Posterior cingulate gyrus (tissue), 11 donors: Measurements from ENCODE around the gene PSMD1.
A peak's percentile ranks its signal among the peaks of the same experiment; 100 is the strongest.

Experiments
- DNase-seq, 10 donors: peaks; one replicate each; pipeline versions ENCODE4 v3.0.0 to v3.0.0-alpha.2; 2020 to 2021; ENCODE audit warnings: mixed read lengths in 3 of 10
- intact Hi-C: fragments of 100-400 bp; cut with DNase I; formaldehyde crosslinking; loops from one replicate; pipeline ENCODE4 v1.15.1; 2023

PSMD1 gene

GRCh38 chr2:231033147-231034132 is 23.2 kb upstream of the PSMD1 start:
- intact Hi-C loops, result no loop called here
- DNase-seq, result no peak

- intact Hi-C loops, result no loop called here
- no peak for DNase-seq
Observed at GRCh38 chr2:231034291-231034882, 22.3 kb upstream of the PSMD1 start.

- DNase-seq, result no peak
- intact Hi-C loops, result no loop called here
Observed at GRCh38 chr2:231036131-231036530, 20.5 kb upstream of the PSMD1 start.

GRCh38 chr2:231036578-231037106 is 20.0 kb upstream of the PSMD1 start:
- DNase-seq, result no peak
- intact Hi-C loops, result no loop called here

GRCh38 chr2:231037202-231037730 is 19.4 kb upstream of the PSMD1 start, which contains the start of gene C2orf72:
C2orf72 (plus strand) TSS chr2:231037523; CDS start chr2:231037566, 43 bp downstream.
- DNase-seq, result peak in 2 of 10 donors; percentile 42 to 87
- intact Hi-C loops, result no loop called here

GRCh38 chr2:231037731-231038482 is 18.8 kb upstream of the PSMD1 start:
- DNase-seq, result peak in 8 of 10 donors; percentile 49 to 95 (median 72)
- intact Hi-C loops, result no loop called here

GRCh38 chr2:231038483-231039293 is 18.0 kb upstream of the PSMD1 start:
- intact Hi-C loops, result no loop called here
- peak in 1 of 10 donors; percentile 84 for DNase-seq

- no peak for DNase-seq
Observed at GRCh38 chr2:231039294-231039664, 17.4 kb upstream of the PSMD1 start.

GRCh38 chr2:231039821-231040364 is 16.8 kb upstream of the PSMD1 start:
- DNase-seq, result no peak
- intact Hi-C loops, result no loop called here

More at GRCh38 chr2:231039294-231039664, 17.4 kb upstream of the PSMD1 start:
- intact Hi-C loops, result no loop called here

GRCh38 chr2:231041061-231041689 is 15.5 kb upstream of the PSMD1 start:
- no peak for DNase-seq
- intact Hi-C loops, result no loop called here

- DNase-seq, result no peak
- intact Hi-C loops, result no loop called here
Observed at GRCh38 chr2:231043796-231044195, 12.9 kb upstream of the PSMD1 start.

GRCh38 chr2:231046916-231047273 is 9.8 kb upstream of the PSMD1 start:
- no peak for DNase-seq
- intact Hi-C loops, result no loop called here

GRCh38 chr2:231047274-231047922 is 9.3 kb upstream of the PSMD1 start:
- peak; percentile 60 to 96 (median 71) for DNase-seq
- intact Hi-C loops, result no loop called here

GRCh38 chr2:231047923-231048915 is 8.4 kb upstream of the PSMD1 start:
- intact Hi-C loops, result no loop called here
- DNase-seq, result peak in 1 of 10 donors; percentile 13

- no peak for DNase-seq
- intact Hi-C loops, result loop anchor here (10.0 kb wide), 1 partner anchor 225 kb away; no protein-coding TSS in a partner anchor
Observed at GRCh38 chr2:231049286-231050017, 7.2 kb upstream of the PSMD1 start.
